SW 1271 (cell line): Measurements from ENCODE around the gene DCANP1.

ENCODE experiments used
- DNase-seq, 2 experiments: peaks; one replicate each; lab custom pipeline; 2025; lab: John Stamatoyannopoulos, UW

Gene DCANP1

GRCh38 chr5:135456238-135457099 lies 9.3 kb upstream of the DCANP1 start:
- no peak for DNase-seq

DNA sequence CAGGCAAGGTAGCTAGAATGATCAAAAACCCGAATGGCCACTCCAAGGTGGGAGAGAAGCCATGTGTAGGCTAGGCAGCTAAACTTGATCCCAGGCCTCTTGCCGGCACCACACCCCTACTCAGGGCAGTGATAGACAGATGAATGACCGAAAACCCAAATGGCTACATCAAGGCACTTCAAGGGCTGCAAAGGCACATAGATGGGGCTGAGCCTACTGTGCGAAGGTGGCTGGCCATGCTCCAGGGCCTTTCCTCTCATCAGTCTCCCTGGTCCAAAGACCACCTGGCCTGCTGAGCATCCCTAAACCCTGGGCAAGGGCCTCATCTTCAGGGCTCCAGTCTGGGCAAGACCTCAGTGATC lies 8.7 kb upstream of the DCANP1 start:
- DNase-seq: no peak

GRCh38 chr5:135454946-135455345 lies 7.8 kb upstream of the DCANP1 start:
- DNase-seq: no peak

DNA sequence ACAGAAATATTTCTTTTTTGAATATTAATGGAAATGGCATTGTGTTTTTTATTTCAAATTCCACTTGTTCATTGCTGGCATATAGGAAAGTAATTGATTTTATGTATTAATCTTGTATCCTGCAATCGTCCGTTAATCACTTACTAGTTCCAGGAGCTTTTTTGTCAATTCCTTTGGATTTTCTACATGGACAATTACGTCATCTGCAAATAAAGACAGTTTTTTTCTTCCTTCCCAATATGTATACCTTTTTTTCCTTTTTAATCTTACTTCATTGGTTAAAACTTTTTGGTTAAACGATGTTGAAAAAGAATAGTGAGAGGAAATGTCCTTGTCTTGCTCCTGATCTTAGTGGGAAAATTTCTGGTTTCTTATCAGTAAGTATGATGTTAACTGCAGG lies 6.5 kb upstream of the DCANP1 start:
- no peak for DNase-seq

DNA sequence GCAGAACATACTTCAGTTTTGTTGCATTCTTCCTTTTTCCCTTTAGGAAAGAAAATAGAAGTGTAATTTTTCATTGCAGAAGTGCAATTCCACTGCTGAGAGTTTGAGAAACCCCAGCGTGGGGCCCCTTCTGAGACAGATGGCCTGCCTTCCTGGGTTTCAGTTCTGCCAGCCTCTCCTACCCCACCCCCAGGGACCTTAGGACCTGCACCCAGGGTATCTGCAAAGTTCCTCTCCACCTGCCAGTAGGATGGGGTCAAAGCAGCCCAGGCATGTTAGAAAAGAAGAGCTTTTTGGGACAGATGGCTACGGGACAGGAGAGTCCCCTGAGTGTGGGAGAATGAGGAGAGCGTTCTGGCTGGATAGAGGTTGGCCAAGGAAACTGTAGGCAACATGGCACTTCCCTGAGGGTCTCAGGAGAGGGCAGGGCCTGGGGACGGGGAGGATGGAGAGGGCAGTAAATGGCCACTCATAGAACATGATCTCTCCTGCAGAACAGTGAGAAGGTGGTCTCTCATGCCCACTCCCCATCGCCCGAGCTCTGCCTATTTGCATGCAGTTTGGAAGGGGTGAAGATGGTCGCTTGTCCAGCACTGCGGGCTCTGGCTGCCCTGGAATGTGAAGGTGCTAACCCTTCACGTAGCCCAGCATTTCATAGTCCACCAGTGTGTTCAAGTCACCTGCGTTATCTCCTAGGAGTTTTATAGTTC lies 5.3 kb upstream of the DCANP1 start, which contains the start of gene TIFAB:
TIFAB (minus strand) TSS at position 31 of the 710 bp plus-strand sequence. CDS start 2,412 bp downstream, outside the sequence.
- no peak for DNase-seq

DNA sequence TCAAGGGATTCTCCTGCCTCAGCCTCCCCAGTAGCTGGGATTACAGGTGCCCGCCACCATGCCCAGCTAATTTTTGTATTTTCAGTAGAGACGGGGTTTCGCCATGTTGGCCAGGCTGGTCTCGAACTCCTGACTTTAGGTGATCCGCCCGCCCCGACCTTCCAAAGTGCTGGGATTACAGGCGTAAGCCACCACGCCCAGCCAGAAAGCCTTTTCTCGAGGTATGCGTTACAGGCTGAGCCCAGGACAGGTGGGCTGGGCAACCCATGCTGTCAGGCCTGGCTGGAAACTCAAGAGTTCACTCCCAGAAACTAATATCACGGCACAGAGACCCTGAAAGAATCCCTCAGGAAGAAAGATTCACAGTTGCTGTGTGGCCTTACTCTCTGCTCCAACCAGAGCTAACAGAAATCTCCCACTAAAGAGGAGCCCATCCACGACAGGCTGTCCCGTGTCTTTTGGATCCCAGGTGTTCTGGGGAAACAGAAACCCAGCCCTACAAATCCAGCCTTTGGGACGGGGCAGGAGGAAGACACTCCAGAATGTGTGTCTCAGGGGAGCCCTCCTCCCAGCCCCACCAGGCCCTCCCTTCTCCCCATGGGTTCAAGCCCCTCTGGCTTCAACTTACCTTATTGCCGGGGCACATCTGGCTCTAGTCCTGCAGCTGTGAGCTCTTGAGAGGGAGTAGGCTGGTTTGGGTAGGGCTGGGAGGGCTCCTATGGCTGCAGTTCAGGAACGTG lies 4.6 kb upstream of the DCANP1 start:
- no peak for DNase-seq

DNA sequence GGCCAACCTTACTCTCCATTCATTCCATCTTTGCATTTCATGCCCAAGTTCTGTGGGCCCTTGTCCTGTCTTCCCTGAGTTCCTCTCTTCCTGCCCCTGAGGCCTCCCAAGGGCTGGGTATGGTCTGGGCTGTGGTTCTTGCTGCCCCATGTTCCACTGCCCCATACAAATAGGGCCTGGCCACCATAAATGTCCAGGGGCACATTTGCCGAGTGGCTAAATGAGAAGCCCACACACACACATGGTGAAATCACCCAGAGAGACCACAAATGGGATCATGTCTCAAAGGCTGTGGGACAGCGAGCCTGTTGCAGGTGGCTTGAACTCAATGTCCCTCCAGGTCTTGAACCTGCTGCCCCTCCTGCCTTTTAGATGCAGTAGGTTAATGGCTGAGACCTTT lies 3.8 kb upstream of the DCANP1 start:
- DNase-seq: no peak

DNA sequence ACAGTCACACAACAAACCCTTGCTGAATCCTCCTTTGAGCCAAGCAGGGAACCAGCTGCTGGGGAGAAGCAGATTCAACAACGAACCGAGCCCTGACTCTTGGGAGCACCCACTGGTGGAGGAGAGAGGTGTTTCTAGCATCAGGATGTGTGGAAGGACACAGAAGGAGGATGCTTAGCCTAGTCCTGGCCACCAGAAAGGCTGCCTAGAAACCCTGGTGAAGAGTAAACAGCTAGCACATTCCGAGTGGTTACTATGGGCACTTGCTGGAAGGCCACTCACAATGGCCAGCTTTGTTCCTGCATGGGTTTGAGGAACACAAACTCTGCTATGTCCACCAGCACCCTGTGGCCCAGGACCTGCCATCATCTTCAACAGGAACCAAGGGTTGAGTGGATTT lies 3.2 kb upstream of the DCANP1 start:
- no peak for DNase-seq

GRCh38 chr5:135449644-135450043 lies 2.5 kb upstream of the DCANP1 start:
- no peak for DNase-seq

GRCh38 chr5:135448791-135449507 lies 1.8 kb upstream of the DCANP1 start:
- no peak for DNase-seq

DNA sequence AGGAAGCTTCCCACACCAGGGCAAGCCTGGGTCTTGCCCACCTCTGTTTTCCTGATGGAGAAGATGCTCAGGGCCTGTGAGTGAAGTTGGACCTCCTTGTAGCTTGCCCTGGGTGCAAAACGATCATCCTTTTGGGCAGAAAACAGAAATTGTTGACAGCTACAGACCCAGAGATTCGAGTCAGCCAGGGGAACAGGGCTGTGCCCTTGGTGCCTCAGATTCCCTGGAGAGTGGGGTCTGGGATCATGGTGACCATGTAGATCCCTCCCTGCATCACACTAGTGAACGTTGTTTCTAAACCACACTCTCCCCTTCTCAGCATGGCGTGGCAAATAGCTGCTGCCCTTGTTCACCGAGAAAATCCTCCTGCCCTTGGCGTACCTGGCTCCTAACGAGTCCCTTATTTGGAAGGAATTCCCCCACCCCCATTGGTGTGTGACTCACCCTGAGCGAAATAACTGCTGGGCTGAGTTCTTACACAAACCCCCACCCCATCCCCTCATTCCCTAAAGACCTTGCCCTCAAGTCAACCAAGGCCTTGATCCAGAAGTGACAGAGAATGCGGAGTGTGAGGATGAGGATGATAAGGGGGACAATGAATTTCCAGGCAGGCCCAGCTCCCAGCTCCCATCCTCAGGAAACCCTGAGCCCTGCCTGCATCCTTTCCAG lies 1.1 kb upstream of the DCANP1 start:
- no peak for DNase-seq

GRCh38 chr5:135446615-135447014 lies 533 bp downstream of the DCANP1 start:
- no peak for DNase-seq

GRCh38 chr5:135446206-135446605 lies 942 bp downstream of the DCANP1 start:
- no peak for DNase-seq

GRCh38 chr5:135445306-135445985 lies 1.7 kb downstream of the DCANP1 start:
- no peak for DNase-seq

DNA sequence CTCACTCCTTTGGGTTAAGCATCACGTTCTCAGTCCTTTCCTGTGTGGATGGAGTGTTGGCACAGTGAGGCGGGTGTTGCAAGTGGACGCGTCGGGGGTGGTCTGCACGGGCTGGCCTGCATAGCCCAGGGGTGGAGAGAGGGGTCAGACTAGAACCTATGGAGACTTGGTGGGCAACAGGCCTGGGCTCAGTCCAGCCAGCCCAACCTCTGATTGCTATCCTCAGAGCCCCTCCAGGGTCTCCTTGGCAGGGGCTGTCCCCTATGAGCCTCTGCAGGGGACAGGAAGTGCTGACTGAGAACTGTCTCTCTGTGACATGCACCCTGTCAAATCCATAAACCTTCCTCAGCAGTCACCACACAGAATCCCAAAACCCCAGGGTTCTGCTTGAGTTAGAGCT lies 2.3 kb downstream of the DCANP1 start:
- no peak for DNase-seq

GRCh38 chr5:135444360-135444759 lies 2.8 kb downstream of the DCANP1 start:
- DNase-seq: no peak

- no peak for DNase-seq
Observed at GRCh38 chr5:135443161-135443960, 3.8 kb downstream of the DCANP1 start.

- DNase-seq: no peak
Observed at GRCh38 chr5:135442431-135443160, 4.6 kb downstream of the DCANP1 start.

- DNase-seq: no peak
Observed at GRCh38 chr5:135441919-135442318, 5.2 kb downstream of the DCANP1 start.
